ENCODE measurements around the gene PNPT1.

DNA sequence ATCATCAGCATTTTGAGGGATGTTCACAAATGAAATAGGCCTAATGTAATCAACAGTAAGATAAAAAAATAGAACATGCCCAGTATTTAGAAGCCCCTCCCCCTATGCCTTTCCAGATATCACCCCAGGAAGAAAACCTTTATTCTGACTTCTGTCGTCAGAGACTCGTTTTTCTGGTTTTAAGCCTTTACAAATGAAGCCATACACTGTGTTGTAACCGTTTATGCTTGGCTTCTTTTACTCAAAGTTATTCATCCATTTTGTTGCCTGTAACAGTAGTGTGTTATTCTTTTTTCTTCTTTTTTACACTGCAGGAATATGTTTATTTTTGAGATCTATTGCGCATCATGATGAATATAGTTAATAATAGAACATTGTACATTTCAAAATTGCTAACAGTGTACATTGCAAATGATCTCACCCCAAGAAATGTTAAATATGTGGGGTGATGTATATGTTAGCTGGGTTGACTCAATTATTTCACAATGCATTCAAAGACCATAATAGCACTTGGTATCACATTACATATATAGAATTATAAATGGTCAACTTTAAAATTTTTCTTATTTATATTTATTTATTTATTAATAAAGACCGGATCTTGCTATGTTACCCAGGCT lies 28.1 kb upstream of the PNPT1 start:
- TF ChIP-seq, protein P1, sequence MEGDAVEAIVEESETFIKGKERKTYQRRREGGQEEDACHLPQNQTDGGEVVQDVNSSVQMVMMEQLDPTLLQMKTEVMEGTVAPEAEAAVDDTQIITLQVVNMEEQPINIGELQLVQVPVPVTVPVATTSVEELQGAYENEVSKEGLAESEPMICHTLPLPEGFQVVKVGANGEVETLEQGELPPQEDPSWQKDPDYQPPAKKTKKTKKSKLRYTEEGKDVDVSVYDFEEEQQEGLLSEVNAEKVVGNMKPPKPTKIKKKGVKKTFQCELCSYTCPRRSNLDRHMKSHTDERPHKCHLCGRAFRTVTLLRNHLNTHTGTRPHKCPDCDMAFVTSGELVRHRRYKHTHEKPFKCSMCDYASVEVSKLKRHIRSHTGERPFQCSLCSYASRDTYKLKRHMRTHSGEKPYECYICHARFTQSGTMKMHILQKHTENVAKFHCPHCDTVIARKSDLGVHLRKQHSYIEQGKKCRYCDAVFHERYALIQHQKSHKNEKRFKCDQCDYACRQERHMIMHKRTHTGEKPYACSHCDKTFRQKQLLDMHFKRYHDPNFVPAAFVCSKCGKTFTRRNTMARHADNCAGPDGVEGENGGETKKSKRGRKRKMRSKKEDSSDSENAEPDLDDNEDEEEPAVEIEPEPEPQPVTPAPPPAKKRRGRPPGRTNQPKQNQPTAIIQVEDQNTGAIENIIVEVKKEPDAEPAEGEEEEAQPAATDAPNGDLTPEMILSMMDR (IDR thresholded peaks at IDR 0.05; ENCODE audit: poor library complexity, severe bottlenecking): no peak
- TF ChIP-seq, protein P2, sequence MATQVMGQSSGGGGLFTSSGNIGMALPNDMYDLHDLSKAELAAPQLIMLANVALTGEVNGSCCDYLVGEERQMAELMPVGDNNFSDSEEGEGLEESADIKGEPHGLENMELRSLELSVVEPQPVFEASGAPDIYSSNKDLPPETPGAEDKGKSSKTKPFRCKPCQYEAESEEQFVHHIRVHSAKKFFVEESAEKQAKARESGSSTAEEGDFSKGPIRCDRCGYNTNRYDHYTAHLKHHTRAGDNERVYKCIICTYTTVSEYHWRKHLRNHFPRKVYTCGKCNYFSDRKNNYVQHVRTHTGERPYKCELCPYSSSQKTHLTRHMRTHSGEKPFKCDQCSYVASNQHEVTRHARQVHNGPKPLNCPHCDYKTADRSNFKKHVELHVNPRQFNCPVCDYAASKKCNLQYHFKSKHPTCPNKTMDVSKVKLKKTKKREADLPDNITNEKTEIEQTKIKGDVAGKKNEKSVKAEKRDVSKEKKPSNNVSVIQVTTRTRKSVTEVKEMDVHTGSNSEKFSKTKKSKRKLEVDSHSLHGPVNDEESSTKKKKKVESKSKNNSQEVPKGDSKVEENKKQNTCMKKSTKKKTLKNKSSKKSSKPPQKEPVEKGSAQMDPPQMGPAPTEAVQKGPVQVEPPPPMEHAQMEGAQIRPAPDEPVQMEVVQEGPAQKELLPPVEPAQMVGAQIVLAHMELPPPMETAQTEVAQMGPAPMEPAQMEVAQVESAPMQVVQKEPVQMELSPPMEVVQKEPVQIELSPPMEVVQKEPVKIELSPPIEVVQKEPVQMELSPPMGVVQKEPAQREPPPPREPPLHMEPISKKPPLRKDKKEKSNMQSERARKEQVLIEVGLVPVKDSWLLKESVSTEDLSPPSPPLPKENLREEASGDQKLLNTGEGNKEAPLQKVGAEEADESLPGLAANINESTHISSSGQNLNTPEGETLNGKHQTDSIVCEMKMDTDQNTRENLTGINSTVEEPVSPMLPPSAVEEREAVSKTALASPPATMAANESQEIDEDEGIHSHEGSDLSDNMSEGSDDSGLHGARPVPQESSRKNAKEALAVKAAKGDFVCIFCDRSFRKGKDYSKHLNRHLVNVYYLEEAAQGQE (IDR thresholded peaks at IDR 0.05; ENCODE audit: borderline replicate concordance): no peak
- no peak for TF ChIP-seq EP300 (conservative IDR thresholded peaks at IDR 0.05; ENCODE audit: poor library complexity, severe bottlenecking)
- TF ChIP-seq POLR2AphosphoS5 (IDR thresholded peaks at IDR 0.05): no peak
- no peak for TF ChIP-seq MXI1 (conservative IDR thresholded peaks at IDR 0.05; ENCODE audit: poor library complexity, severe bottlenecking)
- TF ChIP-seq TAF1 (IDR thresholded peaks at IDR 0.05; ENCODE audit: low read depth): no peak
- TF ChIP-seq SMC3 (conservative IDR thresholded peaks at IDR 0.05; ENCODE audit: poor library complexity): no peak
- no peak for TF ChIP-seq EZH2 (IDR thresholded peaks at IDR 0.05; ENCODE audit: borderline replicate concordance, insufficient read depth, low read length, poor library complexity, severe bottlenecking)
